A549 (cell line): Measurements from ENCODE around the gene SRCIN1. TPM values are rescaled to one million over a fixed set of nuclear protein-coding genes. Genes with fewer than 3 reads are reported as not detected.

Source experiments
- ATAC-seq, 2 experiments: fragments of 200-7000 bp in 1 of 2; fragments of >200 bp in 1 of 2; cut with Nextera tagmentation in 1 of 2; cut with Tn5 transposase in 1 of 2; 3 replicates each; pipeline versions ENCODE4 v1.8.0 to v1.9.1; 2018 to 2020; ENCODE audit warnings: mild to moderate bottlenecking in 1 of 2, moderate library complexity in 1 of 2
- CTCF ChIA-PET: fragments of 300-600 bp; sonication (Branson Sonifier 250); formaldehyde crosslinking; extraction: SDS; loops from one replicate; lab custom pipeline; 2021; ENCODE audit warnings: antibody characterized with exemption, inconsistent platforms; lab: Yijun Ruan, JAX
- POLR2A ChIA-PET: fragments of 350-600 bp; formaldehyde crosslinking; extraction: SDS; loops from one replicate; lab custom pipeline; 2021; ENCODE audit warnings: antibody characterized with exemption, inconsistent platforms; lab: Yijun Ruan, JAX
- DNase-seq, 2 experiments: peaks; one replicate each; pipeline versions ENCODE4 v3.0.0 to v3.0.0-alpha.2; 2011 to 2016; ENCODE audit warnings: low read depth in 1 of 2, low spot score in 1 of 2
- FAIRE-seq: peaks from 2 replicates; lab custom pipeline; 2011; peaks lifted over from hg19 to GRCh38; lab: Jason Lieb, UNC
- H3K27ac ChIP-seq, 2 experiments: fragments of >200 bp; sonication (Bioruptor Twin); formaldehyde crosslinking; 3 replicates each; pipeline ENCODE4 v1.5.1; 2016 to 2017
- H3K4me1 ChIP-seq: fragments of >200 bp; sonication (Bioruptor Twin); formaldehyde crosslinking; 3 replicates; pipeline ENCODE4 v1.6.1; 2016
- H3K4me2 ChIP-seq: fragments of >200 bp; sonication (Bioruptor Twin); formaldehyde crosslinking; 3 replicates; pipeline ENCODE4 v1.6.1; 2016
- H3K4me3 ChIP-seq: fragments of >200 bp; sonication (Bioruptor Twin); formaldehyde crosslinking; 3 replicates; pipeline ENCODE4 v1.5.1; 2016
- H3K9me3 ChIP-seq: fragments of >200 bp; sonication (Bioruptor Twin); formaldehyde crosslinking; 3 replicates; pipeline ENCODE4 v1.6.1; 2016
- BCL3 ChIP-seq: fragments of >200 bp; sonication (Bioruptor Twin); formaldehyde crosslinking; IDR thresholded peaks from 3 replicates; pipeline ENCODE4 v1.6.1; 2016
- CEBPB ChIP-seq, 2 experiments: fragments of >200 bp in 1 of 2; sonication (Bioruptor Twin) in 1 of 2; formaldehyde crosslinking in 1 of 2; IDR thresholded peaks; 2 replicates each; pipeline ENCODE4 v1.6.1; 2012 to 2016
- CHD4 ChIP-seq: fragments of 200-600 bp; sonication (generic); IDR thresholded peaks from 2 replicates; pipeline ENCODE4 v1.6.1; 2016; ENCODE audit warnings: antibody characterized with exemption, mild to moderate bottlenecking, borderline replicate concordance
- E2F6 ChIP-seq: IDR thresholded peaks from 2 replicates; pipeline ENCODE4 v1.6.1; 2012; ENCODE audit warnings: low read depth, borderline replicate concordance
- EHF ChIP-seq: fragments of 250-450 bp; sonication (Bioruptor Pico); IDR thresholded peaks from 2 replicates; pipeline ENCODE4 v1.5.0; 2020; ENCODE audit warnings: mild to moderate bottlenecking
- FOSL2 ChIP-seq, 2 experiments: fragments of 450-650 bp in 1 of 2; fragments of >200 bp in 1 of 2; sonication (Bioruptor Twin) in 1 of 2; formaldehyde crosslinking; IDR thresholded peaks; 2 replicates each; pipeline versions ENCODE4 v1.5.0 to v1.6.1; 2016 to 2020; ENCODE audit warnings: mild to moderate bottlenecking in 1 of 2, moderate library complexity in 1 of 2
- FOXS1 ChIP-seq: fragments of 250-450 bp; sonication (Bioruptor Pico); IDR thresholded peaks from 2 replicates; pipeline ENCODE4 v1.5.0; 2020; ENCODE audit warnings: mild to moderate bottlenecking, moderate library complexity
- HDAC2 ChIP-seq: fragments of 200-600 bp; sonication (generic); IDR thresholded peaks from 2 replicates; pipeline ENCODE4 v1.6.1; 2016
- HEYL ChIP-seq: fragments of 250-450 bp; sonication (Bioruptor Pico); IDR thresholded peaks from 2 replicates; pipeline ENCODE4 v1.8.0; 2021; ENCODE audit warnings: mild to moderate bottlenecking, moderate library complexity
- HOXA7 ChIP-seq: fragments of 250-450 bp; sonication (Bioruptor Pico); IDR thresholded peaks from 2 replicates; pipeline ENCODE4 v1.5.0; 2020; ENCODE audit warnings: mild to moderate bottlenecking, moderate library complexity
- JUNB ChIP-seq: fragments of >200 bp; sonication (Bioruptor Twin); formaldehyde crosslinking; IDR thresholded peaks from 2 replicates; pipeline ENCODE4 v1.6.1; 2016
- MAFK ChIP-seq: fragments of 450-650 bp; IDR thresholded peaks from 2 replicates; pipeline ENCODE4 v1.6.1; 2014; ENCODE audit not compliant: partially characterized antibody
- MAZ ChIP-seq: fragments of 150-350 bp; IDR thresholded peaks from 2 replicates; pipeline ENCODE4 v1.6.1; 2014; ENCODE audit warnings: antibody characterized with exemption, low read depth, low read length, borderline replicate concordance
- POLR2A ChIP-seq: IDR thresholded peaks from 2 replicates; pipeline ENCODE4 v1.6.1; 2012; ENCODE audit warnings: mild to moderate bottlenecking, low read length
- RAD21 ChIP-seq, 2 experiments: fragments of >200 bp in 1 of 2; sonication (Bioruptor Twin) in 1 of 2; formaldehyde crosslinking in 1 of 2; IDR thresholded peaks in 1 of 2; conservative IDR thresholded peaks in 1 of 2; 2 replicates in 1 of 2; 3 replicates in 1 of 2; pipeline ENCODE4 v1.6.1; 2012 to 2018; ENCODE audit warnings: inconsistent platforms in 1 of 2
- RARB ChIP-seq: fragments of 250-450 bp; sonication (Bioruptor Pico); IDR thresholded peaks from 2 replicates; pipeline ENCODE4 v1.8.0; 2021; ENCODE audit warnings: mild to moderate bottlenecking, moderate library complexity
- RFX5 ChIP-seq: fragments of 450-650 bp; IDR thresholded peaks from 2 replicates; pipeline ENCODE4 v1.7.1; 2014; ENCODE audit warnings: antibody characterized with exemption, mild to moderate bottlenecking, moderate library complexity
- USF2 ChIP-seq: fragments of 450-650 bp; IDR thresholded peaks from 2 replicates; pipeline ENCODE4 v1.6.1; 2014; ENCODE audit warnings: antibody characterized with exemption
- ZNF302 ChIP-seq: fragments of 250-450 bp; sonication (Bioruptor Pico); IDR thresholded peaks from 2 replicates; pipeline ENCODE4 v1.9.0; 2021; ENCODE audit warnings: inconsistent platforms, mild to moderate bottlenecking, moderate library complexity
- WGBS: methylation state at CpG from one replicate; pipeline ENCODE4 v1.1.6; 2017; ENCODE audit errors: missing lambda C conversion rate; 5-methylcytosine and 5-hydroxymethylcytosine counted together
- polyA plus RNA-seq, 4 experiments: library from polyadenylated mRNA; depleted of rRNA in 3 of 4; stranded (reverse); fragments of >200 nt; fragmentation: RNase III in 1 of 4; extraction: RNeasy Plus Mini Kit Qiagen cat#74134 plus additional on column Dnase treatment in 1 of 4; gene quantifications; 2 replicates in 3 of 4; 3 replicates in 1 of 4; pipeline ENCODE4 v1.2.3, GENCODE V29; 2011 to 2017
- TF ChIP-seq, protein P1 (sequence below): fragments of 250-450 bp; sonication (Bioruptor Pico); IDR thresholded peaks from 2 replicates; pipeline ENCODE4 v1.5.0; 2021; ENCODE audit warnings: mild to moderate bottlenecking, moderate library complexity, borderline replicate concordance
- TF ChIP-seq, protein P2 (sequence below): fragments of 150-350 bp; IDR thresholded peaks from 2 replicates; pipeline ENCODE4 v1.6.1; 2014; ENCODE audit warnings: low read depth, mild to moderate bottlenecking, low read length

SRCIN1 gene
- polyA plus RNA-seq, 2 of the 4 experiments (the other 2 are of a cell fraction): 1.4 to 2.1 TPM

- H3K4me3 ChIP-seq: no peak overlapping the region
- no peak for ATAC-seq
- H3K9me3 ChIP-seq: peaks cover 10% of the 10 kb centered on the region
- H3K27ac ChIP-seq: no peak overlapping the region
- no peak for DNase-seq
- H3K4me2 ChIP-seq: no peak overlapping the region
- peaks cover 22% of the 10 kb centered on the region for H3K4me1 ChIP-seq
- POLR2A ChIA-PET: no interaction called here
- CTCF ChIA-PET: interaction anchor here (0.9 to 33.9 kb wide), 4 partner anchors 21 to 223 kb away, joined by 3 to 948 read pairs (median 264); no protein-coding TSS in a partner anchor
- FAIRE-seq: no peak
- TF ChIP-seq, protein P1, sequence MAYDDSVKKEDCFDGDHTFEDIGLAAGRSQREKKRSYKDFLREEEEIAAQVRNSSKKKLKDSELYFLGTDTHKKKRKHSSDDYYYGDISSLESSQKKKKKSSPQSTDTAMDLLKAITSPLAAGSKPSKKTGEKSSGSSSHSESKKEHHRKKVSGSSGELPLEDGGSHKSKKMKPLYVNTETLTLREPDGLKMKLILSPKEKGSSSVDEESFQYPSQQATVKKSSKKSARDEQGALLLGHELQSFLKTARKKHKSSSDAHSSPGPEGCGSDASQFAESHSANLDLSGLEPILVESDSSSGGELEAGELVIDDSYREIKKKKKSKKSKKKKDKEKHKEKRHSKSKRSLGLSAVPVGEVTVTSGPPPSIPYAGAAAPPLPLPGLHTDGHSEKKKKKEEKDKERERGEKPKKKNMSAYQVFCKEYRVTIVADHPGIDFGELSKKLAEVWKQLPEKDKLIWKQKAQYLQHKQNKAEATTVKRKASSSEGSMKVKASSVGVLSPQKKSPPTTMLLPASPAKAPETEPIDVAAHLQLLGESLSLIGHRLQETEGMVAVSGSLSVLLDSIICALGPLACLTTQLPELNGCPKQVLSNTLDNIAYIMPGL (CRISPR knock-in tag): no peak
- TF ChIP-seq MAFK (no peak), JUNB (no peak)
- 81% methylated on average over 11 of the region's 11 CpGs for WGBS
Observed at GRCh38 chr17:38611070-38611786, 5.5 kb upstream of the SRCIN1 start.

DNA sequence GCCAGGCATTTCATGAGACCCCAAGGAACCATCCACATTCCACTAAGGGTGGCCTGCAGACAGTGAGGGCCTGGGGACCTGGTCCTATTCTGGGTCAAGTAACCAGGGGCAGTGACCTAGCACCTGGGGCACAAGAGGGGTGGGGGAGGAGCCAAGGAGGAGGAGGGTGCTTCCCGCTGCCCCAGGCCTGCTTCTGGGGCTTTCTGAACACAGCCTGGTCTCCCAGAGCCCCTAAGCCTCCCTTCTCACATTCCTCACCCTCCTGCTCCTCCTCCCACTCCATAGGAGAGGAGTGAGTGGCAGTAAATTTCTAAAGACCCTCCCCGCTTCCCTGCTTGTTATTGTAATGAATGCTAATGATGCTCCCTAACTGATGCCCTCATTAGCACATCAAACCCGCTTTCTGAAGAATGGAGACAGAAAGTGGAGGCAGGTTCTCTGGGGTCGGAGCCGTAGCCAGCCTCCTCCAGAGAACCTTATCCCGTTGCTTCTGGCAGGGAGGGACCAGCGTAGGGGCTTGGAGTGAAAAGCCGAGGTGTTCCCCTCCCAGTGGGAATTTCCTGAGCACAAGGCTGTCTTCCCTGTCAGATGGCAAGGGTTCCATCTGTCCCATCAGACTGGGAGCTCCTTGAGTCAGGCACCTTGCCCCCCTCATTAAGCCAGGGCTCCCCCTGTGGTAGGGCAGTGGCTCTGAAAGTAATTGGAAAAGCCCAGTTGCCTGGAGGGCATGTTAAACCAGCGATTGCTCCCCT, 3.7 kb upstream of the SRCIN1 start:
- peaks cover 26% of the 10 kb centered on the region for H3K4me1 ChIP-seq
- TF ChIP-seq RFX5 (no peak), RARB (CRISPR knock-in tag) (no peak), BCL3 (no peak), CHD4 (no peak)

GRCh38 chr17:38608648-38609047, 2.9 kb upstream of the SRCIN1 start:
- no peak for DNase-seq
- Histone ChIP-seq H3K4me2 (no peak overlapping the region), H3K4me3 (no peak overlapping the region), H3K9me3 (peaks cover 10% of the 10 kb centered on the region), H3K4me1 (peaks cover 18% of the 10 kb centered on the region), H3K27ac (no peak overlapping the region)
- WGBS: 75% methylated on average over 4 of the region's 4 CpGs
- no peak for ATAC-seq
- CTCF ChIA-PET: interaction anchor here (0.8 to 33.9 kb wide), 8 partner anchors 9 to 167 kb away, joined by 3 to 948 read pairs (median 54); no protein-coding TSS in a partner anchor
- POLR2A ChIA-PET: no interaction called here
- no peak for FAIRE-seq
- TF ChIP-seq E2F6 (no peak), HDAC2 (no peak), RARB (CRISPR knock-in tag) (no peak), HOXA7 (CRISPR knock-in tag) (no peak), RAD21 (conservative IDR thresholded peaks at IDR 0.05 in 1 of 2, IDR thresholded peaks at IDR 0.05 in 1 of 2) (no peak), FOSL2 (IDR thresholded peaks at IDR 0.05) (no peak), FOSL2 (CRISPR knock-in tag; IDR thresholded peaks at IDR 0.05) (no peak), BCL3 (no peak), POLR2A (no peak), USF2 (no peak), CEBPB (IDR thresholded peaks at IDR 0.05) (no peak), MAZ (no peak), ZNF302 (CRISPR knock-in tag) (no peak), EHF (CRISPR knock-in tag) (no peak), JUNB (no peak), HEYL (CRISPR knock-in tag) (no peak), FOXS1 (CRISPR knock-in tag) (no peak)
- TF ChIP-seq, protein P2, sequence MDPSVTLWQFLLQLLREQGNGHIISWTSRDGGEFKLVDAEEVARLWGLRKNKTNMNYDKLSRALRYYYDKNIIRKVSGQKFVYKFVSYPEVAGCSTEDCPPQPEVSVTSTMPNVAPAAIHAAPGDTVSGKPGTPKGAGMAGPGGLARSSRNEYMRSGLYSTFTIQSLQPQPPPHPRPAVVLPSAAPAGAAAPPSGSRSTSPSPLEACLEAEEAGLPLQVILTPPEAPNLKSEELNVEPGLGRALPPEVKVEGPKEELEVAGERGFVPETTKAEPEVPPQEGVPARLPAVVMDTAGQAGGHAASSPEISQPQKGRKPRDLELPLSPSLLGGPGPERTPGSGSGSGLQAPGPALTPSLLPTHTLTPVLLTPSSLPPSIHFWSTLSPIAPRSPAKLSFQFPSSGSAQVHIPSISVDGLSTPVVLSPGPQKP: no peak
- TF ChIP-seq, protein P1 (CRISPR knock-in tag): no peak

More for the DNA sequence above, 3.7 kb upstream of the SRCIN1 start:
- POLR2A ChIA-PET: no interaction called here
- no peak for DNase-seq
- no peak for FAIRE-seq
- WGBS: 63% methylated on average over 9 of the region's 9 CpGs
- Histone ChIP-seq H3K4me2 (no peak overlapping the region), H3K9me3 (peaks cover 10% of the 10 kb centered on the region), H3K27ac (no peak overlapping the region), H3K4me3 (no peak overlapping the region)
- no peak for ATAC-seq
- CTCF ChIA-PET: interaction anchor here (1.0 to 33.9 kb wide), 5 partner anchors 8 to 126 kb away, joined by 5 to 948 read pairs (median 86); no protein-coding TSS in a partner anchor
